Central memory CD8-positive, alpha-beta T cell (primary cell): Measurements from ENCODE around the gene TBC1D7.

Experiments
- ATAC-seq: fragments of 150-1000 bp; cut with Tn5 transposase; replicated peaks from 2 replicates; pipeline ENCODE4 v1.10.0; 2022; ENCODE audit warnings: mild to moderate bottlenecking, moderate FRiP score, moderate number of reproducible peaks; ENCODE audit not compliant: poor library complexity, severe bottlenecking; ENCODE audit errors: extremely low read depth
- DNase-seq, 2 donors: peaks; one replicate each; pipeline ENCODE4 v3.0.0; 2021; ENCODE audit warnings: low spot score in 2 of 2
- H3K27ac Mint-ChIP-seq: one replicate; pipeline ENCODE4 v1.8.0; 2022; ENCODE audit warnings: low read depth, mild to moderate bottlenecking, moderate library complexity, mixed read lengths
- H3K27me3 Mint-ChIP-seq: one replicate; pipeline ENCODE4 v1.8.0; 2022; ENCODE audit warnings: mixed read lengths
- H3K36me3 Mint-ChIP-seq: one replicate; pipeline ENCODE4 v1.8.0; 2022; ENCODE audit warnings: mild to moderate bottlenecking, moderate library complexity, mixed read lengths; ENCODE audit not compliant: insufficient read depth
- H3K4me1 Mint-ChIP-seq: one replicate; pipeline ENCODE4 v1.8.0; 2022; ENCODE audit warnings: mixed read lengths
- H3K4me3 Mint-ChIP-seq: one replicate; pipeline ENCODE4 v1.8.0; 2022; ENCODE audit warnings: mild to moderate bottlenecking, moderate library complexity, mixed read lengths
- H3K9me3 Mint-ChIP-seq: one replicate; pipeline ENCODE4 v1.8.0; 2022; ENCODE audit warnings: mixed read lengths

The TBC1D7 gene

DNA sequence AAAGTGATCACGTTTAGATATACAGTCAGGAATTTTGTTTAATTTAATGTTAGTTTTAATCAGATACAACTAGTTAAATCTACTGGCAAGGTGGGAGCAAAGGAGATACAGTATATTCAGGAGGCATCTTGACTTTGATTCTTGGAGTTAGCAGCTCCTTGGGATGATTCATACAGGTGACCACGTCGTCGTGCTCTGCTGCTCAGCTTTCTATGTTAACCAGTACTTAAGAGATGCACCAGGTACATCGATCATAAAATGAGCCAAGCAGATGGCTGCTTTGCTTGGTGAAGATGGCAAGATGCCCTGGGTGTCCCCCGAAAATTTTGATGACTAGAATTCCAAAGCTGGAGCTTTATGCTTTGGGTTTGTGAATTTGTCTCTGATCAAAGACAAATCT, 64.7 kb downstream of the TBC1D7 start:
- ATAC-seq (no peak), DNase-seq (no peak)
- Mint-ChIP-seq H3K4me3 (no peak overlapping the region), H3K27ac (no peak overlapping the region), H3K9me3 (no peaks in the 10 kb centered on the region), H3K27me3 (no peaks in the 10 kb centered on the region), H3K36me3 (peaks cover 4% of the 10 kb centered on the region), H3K4me1 (no peaks in the 10 kb centered on the region)

DNA sequence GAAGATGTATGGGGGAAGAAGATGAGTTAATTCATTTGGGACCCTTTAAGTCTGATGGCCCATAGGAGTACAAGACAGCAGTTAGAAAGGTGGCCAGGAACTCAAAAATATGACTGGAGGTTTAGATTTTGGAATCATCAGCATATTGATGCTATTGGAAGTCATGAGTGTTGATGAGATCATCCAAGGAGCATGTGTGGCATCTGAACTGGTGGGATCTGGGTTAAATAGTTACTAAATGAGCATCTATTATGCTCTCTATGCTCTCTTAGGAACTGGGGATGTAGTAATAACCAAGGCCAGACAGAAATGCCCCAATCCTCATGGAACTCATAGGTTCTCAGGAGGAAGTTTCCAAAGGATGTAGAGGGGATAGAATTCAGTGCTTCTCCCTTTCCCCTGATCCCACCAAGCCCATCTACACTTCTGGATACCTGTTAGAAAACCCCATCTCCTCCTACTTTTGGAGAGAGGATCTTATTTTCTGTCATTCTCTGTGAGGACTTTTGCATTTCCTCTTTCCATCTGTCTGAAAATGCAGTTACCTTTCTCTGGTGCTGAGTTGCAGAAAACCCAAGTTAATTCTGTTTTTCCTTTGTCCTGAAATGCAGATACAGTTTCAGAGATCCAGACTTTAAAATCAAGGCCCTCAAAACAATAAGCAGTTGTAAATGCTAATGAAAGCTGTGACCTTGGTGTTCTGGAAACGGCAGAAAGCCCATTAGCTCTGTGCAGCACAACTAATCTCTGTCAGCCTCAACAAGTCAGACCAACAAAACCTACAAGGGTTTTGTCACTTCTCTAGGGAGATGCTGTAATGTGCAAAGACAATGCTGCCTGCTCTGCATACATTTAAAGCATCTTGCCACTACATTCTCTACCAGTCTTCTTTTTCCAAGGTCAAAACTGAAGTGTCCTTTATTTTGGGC, 65.8 kb downstream of the TBC1D7 start:
- no peak for DNase-seq
- ATAC-seq = no peak
- no peak overlapping the region for H3K4me3 Mint-ChIP-seq

DNA sequence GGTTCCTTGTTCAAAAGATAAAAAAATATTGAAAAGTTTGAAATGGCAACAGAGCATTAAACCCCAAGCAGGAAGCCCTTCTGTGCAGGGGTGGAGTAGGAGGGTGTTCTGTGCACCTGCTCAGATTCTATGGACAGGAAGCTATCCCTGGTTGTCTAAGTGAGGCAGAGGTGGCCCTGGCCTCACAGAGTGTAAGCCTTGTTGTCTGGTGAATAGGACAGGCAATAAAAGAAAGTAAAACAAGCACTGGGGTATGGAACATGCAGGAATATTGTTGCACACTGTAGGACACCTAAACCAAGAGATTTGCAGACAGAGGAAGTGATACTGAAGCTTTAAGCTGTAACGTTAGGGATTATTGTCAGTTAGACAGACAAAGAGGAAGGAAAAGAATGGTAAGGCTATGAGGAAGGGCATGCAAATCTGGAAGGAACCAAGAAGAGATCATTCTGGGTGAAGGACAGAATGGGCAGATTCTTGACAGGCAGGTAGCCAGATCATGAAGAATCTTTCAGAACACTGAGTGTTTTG, 66.8 kb downstream of the TBC1D7 start:
- peak; percentile 24 for ATAC-seq

More for the DNA sequence above, 65.8 kb downstream of the TBC1D7 start:
- Mint-ChIP-seq H3K27me3 (no peaks in the 10 kb centered on the region), H3K36me3 (peaks cover 5% of the 10 kb centered on the region), H3K27ac (no peak overlapping the region), H3K9me3 (no peaks in the 10 kb centered on the region), H3K4me1 (no peaks in the 10 kb centered on the region)

DNA sequence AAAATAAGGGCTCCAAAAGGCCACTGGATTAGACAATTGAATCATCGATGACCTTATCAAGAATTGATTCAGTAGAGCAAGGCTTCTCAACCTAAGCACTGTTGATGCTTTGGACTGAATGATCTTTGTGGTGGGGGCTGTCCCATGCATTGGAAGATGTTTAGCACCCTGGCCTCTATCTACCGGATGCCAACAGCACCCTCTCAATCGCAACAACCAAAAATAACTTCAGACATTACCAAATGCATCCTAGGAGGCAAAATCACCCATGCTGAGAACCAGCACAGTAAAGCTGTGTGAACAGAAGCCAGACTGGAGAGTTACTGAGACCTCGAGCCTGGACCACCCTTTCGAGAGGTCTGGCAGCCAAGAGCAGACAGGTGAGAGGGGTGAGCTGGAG, 67.5 kb downstream of the TBC1D7 start:
- peaks cover 7% of the 10 kb centered on the region for H3K9me3 Mint-ChIP-seq
- no peaks in the 10 kb centered on the region for H3K27me3 Mint-ChIP-seq
- peaks cover 5% of the 10 kb centered on the region for H3K36me3 Mint-ChIP-seq
- no peaks in the 10 kb centered on the region for H3K4me1 Mint-ChIP-seq
- no peak overlapping the region for H3K4me3 Mint-ChIP-seq
- DNase-seq (no peak), ATAC-seq (no peak)
- H3K27ac Mint-ChIP-seq = no peak overlapping the region

More for the DNA sequence above, 66.8 kb downstream of the TBC1D7 start:
- H3K4me3 Mint-ChIP-seq = no peak overlapping the region
- DNase-seq = no peak
- no peaks in the 10 kb centered on the region for H3K4me1 Mint-ChIP-seq
- H3K36me3 Mint-ChIP-seq = peaks cover 5% of the 10 kb centered on the region
- peaks cover 5% of the 10 kb centered on the region for H3K9me3 Mint-ChIP-seq
- H3K27me3 Mint-ChIP-seq = no peaks in the 10 kb centered on the region
- H3K27ac Mint-ChIP-seq = no peak overlapping the region

DNA sequence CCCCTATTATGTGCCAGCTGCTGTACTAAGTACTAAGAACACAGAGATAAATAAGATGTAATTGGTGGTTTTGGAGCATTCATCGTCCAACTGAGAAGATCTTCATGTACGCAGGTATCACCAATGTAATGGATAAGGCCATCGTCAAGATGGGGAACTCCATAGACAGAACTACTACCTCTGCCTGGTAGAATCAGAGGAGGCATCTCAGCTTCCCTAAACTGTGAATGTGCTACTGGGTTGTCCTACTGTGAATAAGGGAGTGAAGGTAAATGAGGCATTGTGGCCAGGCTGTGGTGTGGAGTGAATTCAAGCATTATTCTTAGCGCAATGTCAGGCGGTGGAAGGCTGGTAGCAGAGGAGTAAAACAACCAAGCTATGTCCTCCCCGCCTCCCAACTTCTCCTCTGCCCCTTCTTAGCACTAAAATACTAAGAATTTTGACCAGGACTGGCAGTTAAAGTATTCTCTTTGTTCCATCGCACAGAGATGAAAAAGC, 68.2 kb downstream of the TBC1D7 start:
- Mint-ChIP-seq H3K36me3 (peaks cover 4% of the 10 kb centered on the region), H3K4me1 (no peaks in the 10 kb centered on the region), H3K4me3 (no peak overlapping the region), H3K27me3 (no peaks in the 10 kb centered on the region), H3K27ac (no peak overlapping the region), H3K9me3 (peaks cover 7% of the 10 kb centered on the region)
- ATAC-seq = no peak
- no peak for DNase-seq

DNA sequence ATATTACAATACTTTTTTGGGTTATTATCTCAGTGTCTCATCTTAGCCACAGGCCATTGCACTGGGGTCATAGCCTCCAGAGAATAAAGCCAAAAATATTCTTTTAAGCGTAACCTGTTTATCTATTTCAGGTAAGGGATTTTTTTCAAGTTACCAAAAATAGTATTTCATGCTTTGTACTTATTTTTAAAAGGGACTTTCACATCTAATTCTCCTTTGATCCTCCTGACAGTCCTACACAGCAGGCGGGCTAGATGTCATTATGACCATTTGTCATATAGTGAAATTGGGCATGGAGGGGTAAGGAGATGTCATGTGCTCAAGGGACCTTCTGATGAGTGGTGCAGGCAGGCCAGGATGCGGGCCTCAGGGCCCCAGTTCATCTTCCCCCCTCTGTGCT, 68.9 kb downstream of the TBC1D7 start:
- Mint-ChIP-seq H3K4me3 (no peak overlapping the region), H3K27ac (no peak overlapping the region), H3K27me3 (no peaks in the 10 kb centered on the region), H3K4me1 (no peaks in the 10 kb centered on the region), H3K9me3 (peaks cover 7% of the 10 kb centered on the region), H3K36me3 (peaks cover 4% of the 10 kb centered on the region)
- ATAC-seq = no peak
- DNase-seq = no peak

DNA sequence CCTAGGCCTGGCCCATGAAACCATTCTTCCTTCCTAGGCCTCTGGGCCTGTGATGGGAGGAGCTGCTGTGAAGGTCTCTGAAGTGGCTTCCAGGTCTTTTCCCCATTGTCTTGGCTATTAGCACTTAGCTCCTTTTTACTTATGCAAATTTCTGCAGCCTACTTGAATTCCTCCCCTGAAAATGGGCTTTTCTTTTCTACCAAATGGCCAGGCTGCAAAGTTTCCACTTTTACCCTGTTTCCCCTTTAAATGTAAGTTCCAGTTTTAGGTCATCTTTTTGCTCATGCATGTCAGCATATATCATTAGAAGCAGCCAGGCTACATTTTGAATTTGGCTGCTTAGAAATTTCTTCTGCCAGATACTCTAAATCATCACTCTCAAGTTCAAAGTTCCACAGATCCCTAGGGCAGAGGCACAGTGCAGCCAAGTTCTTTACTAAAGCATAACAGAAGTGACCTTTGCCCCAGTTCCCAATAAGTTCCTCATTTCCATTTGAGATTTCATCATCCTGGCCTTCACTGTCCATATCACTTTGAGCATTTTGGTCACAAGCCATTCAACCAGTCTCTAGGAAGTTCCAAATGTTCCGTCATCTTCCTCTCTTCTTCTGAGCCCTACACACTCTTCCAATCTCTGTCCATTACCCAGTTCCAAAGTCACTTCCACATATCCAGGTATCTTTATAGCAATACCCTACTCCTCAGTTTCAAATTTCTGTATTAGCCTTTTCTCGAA, 71.9 kb downstream of the TBC1D7 start:
- H3K27me3 Mint-ChIP-seq = peaks cover 4% of the 10 kb centered on the region
- ATAC-seq (no peak), DNase-seq (no peak)
- no peak overlapping the region for H3K27ac Mint-ChIP-seq
- peaks cover 7% of the 10 kb centered on the region for H3K9me3 Mint-ChIP-seq
- H3K4me3 Mint-ChIP-seq = no peak overlapping the region
- no peaks in the 10 kb centered on the region for H3K4me1 Mint-ChIP-seq
- peaks cover 4% of the 10 kb centered on the region for H3K36me3 Mint-ChIP-seq
